D721Med (cell line): Measurements from ENCODE around the gene COL4A2.

Source experiments
- DNase-seq: peaks from one replicate; pipeline ENCODE4 v3.0.0; 2011; ENCODE audit warnings: low spot score; ENCODE audit not compliant: insufficient read length
- FAIRE-seq: peaks from 2 replicates; lab custom pipeline; 2011; peaks lifted over from hg19 to GRCh38; lab: Jason Lieb, UNC
- TF ChIP-seq, protein P1 (sequence below): IDR thresholded peaks from 2 replicates; pipeline ENCODE4 v1.5.1; 2012; ENCODE audit warnings: mild to moderate bottlenecking, control low read depth; ENCODE audit not compliant: insufficient read depth; ENCODE audit errors: missing control alignments

COL4A2 gene

DNA sequence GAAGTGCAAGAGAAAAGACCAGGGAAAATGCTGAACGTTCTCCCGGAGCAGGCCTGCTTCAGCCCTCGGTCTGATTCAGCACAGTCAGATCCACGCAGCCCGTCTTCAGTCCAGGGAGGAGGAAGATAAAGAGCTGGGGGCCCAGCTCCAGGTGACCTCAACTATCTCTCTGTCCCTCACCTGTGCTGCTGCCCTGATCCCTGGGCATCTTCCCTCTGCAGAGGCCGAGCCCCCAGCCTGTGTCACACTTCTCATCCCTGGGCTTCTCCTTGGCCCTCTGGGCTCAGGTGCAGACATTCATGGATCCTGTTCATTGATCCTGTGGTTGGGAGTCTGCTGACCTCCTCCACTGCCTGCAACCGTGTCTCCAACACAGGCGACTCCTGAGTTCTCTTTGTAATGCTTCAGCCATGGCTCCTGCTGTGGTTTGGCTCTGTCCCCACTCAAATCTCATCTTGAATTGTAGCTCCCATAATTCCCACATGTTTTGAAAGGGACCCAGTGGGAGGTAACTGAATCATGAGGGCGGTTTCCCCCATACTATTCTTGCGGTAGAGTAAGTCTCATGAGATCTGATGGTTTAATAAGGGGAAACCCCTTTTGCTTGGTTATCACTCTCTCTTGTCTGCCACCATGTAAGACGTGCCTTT lies 27.9 kb downstream of the COL4A2 start:
- FAIRE-seq, result no peak
- TF ChIP-seq, protein P1, sequence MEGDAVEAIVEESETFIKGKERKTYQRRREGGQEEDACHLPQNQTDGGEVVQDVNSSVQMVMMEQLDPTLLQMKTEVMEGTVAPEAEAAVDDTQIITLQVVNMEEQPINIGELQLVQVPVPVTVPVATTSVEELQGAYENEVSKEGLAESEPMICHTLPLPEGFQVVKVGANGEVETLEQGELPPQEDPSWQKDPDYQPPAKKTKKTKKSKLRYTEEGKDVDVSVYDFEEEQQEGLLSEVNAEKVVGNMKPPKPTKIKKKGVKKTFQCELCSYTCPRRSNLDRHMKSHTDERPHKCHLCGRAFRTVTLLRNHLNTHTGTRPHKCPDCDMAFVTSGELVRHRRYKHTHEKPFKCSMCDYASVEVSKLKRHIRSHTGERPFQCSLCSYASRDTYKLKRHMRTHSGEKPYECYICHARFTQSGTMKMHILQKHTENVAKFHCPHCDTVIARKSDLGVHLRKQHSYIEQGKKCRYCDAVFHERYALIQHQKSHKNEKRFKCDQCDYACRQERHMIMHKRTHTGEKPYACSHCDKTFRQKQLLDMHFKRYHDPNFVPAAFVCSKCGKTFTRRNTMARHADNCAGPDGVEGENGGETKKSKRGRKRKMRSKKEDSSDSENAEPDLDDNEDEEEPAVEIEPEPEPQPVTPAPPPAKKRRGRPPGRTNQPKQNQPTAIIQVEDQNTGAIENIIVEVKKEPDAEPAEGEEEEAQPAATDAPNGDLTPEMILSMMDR, result no peak

DNA sequence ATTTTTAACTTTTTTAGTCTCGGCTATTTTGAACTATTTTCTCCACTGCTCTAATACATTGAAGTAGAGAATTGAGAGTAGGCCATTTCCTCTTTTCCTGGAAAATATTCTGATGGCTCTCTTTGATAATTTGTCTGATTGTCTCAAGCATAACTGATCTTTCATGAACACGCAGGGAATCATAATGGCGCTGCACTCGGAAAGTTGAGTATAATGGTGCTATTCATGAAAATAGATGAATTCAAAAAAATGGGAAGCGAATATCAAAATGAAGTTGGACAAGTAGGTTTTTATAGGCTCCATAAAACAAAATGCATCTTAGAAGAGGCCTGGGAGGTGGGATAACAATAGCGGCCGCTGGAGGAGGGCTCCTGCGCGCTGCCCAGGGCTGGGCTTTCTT lies 29.0 kb downstream of the COL4A2 start:
- FAIRE-seq, result no peak
- no peak for DNase-seq
- TF ChIP-seq, protein P1, result no peak

More for the DNA sequence above, 27.9 kb downstream of the COL4A2 start:
- no peak for DNase-seq

DNA sequence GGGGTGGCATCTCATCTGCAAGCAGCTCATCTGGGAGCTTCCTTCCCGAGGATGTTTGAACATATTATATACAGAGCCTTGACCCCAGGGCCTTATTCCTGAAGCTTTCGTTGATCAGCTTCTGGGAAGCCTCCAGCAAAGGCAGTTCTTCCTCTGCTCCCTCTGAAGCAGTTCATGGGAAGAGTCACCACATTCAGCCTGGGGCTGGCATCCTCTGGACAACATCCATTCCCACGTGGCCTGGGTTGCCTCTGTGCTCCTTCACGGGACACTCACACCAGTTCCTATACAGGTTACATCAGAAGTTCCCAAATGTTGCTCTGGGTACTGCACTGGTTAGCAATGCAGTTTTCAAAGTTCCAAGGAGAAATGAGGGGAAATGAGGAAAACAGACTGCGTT lies 29.6 kb downstream of the COL4A2 start:
- TF ChIP-seq, protein P1, result no peak
- FAIRE-seq (no peak), DNase-seq (no peak)

DNA sequence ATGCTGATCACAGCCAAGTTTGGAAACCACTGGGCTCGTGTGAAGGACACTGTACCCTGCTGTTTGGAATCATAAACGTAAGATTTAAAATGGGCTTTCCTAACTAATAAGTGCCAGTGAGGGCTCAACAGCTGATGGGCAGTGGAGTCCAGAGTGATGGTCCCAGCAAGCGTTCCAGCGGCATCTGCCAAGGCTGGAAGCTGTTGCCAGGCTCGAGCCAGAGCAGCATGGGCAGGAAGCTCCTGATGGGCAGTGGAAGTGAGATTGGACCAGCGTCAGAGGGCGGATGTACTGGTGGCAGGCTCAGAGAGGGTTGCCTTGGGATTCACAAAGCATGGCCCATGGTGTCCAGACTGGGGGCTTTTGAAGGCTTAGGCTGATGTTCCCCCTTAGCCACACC lies 30.2 kb downstream of the COL4A2 start:
- TF ChIP-seq, protein P1, result no peak
- DNase-seq (no peak), FAIRE-seq (no peak)

DNA sequence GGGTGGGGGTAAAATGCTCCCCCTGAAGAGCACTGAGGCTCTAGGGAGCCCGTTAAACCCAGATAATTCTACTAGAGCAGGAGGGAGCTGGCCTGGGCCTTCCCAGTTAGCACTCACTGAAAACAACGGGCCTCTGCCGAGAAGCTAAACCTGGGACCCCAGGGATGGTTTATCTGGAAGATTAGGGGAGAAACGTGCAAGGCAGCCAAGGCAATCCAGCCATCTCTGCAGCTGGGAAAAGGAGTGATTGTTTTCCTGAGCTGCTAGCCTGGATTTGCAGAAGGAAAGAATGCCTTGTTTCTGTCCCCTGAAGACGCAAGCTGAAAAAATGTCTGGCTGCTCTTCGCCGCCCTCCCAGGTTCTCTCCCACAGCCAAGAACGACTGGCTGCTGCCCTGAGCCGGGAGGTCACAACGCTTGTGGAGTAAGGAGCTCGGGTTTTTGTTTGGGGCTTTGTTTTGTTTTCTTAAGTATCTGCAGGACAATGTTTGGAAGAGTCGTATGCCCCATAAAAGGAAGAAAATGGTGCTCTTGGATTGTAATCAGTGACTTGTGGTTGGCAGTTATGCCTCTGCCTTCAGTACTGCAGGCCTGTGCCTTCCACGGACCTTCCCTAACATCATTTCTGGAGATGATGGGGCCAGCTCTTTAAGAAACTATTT lies 31.5 kb downstream of the COL4A2 start:
- no peak for FAIRE-seq

DNA sequence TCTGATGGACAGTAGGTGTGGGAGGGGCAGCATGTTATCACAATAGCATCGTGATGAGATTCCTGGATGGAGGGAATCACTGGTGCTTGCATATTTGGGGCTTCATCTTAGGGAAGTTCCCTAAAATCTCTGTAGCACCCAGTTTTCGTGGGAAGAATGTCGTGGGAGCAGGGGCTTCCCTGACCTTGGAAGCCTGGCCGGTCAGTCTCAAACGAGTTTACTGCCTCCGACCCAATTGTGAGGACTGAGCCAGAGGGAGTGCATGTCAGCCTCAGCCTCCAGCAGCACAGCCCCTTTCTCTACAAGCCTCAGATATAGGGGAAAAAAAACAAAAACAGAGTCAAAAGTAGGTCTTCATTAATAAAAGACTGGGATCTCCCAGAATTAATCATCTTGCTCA lies 32.2 kb downstream of the COL4A2 start:
- FAIRE-seq, result no peak
- TF ChIP-seq, protein P1, result no peak
- DNase-seq, result no peak

More for the DNA sequence above, 31.5 kb downstream of the COL4A2 start:
- DNase-seq, result no peak
- TF ChIP-seq, protein P1, result no peak

DNA sequence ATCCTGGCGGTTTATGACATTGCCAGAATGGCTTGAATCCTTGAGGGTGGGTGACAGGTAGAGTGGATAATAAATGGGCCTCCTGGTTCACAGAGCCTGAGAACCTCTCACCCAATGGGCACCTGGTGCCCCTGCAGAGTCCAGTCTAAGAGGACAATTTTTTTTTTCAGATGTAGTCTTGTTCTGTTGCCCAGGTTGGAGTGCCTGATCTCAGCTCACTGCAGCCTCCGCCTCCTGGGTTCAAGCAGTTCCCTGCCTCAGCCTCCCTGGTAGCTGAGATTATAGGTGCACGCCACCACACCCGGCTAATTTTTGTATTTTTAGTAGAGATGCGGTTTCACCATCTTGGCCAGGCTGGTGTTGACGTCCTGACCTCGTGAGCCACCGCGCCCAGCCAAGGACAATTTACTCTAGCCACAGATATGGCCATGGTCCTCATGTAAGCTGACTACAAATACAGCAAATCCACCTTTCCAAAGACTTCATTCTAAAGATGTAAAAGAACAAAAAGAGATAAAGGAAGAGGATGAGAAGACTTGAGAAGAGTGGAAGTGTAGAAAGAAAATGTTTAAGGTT lies 33.0 kb downstream of the COL4A2 start:
- TF ChIP-seq, protein P1, result no peak
- DNase-seq (no peak), FAIRE-seq (no peak)
